GM12878 (cell line): Measurements from ENCODE around the gene RGS19. TPM values are rescaled to one million over a fixed set of nuclear protein-coding genes. Genes with fewer than 3 reads are reported as not detected.

Experiments used
- ATAC-seq: fragments of 200-7000 bp; cut with Tn5 transposase; 3 replicates; pipeline ENCODE4 v1.9.1; 2020; ENCODE audit warnings: mild to moderate bottlenecking, moderate library complexity
- BruUV-seq: library from RNA; stranded (reverse); fragments of 400-500 nt; replicated peaks from 2 replicates; lab custom pipeline; 2021; lab: Mats Ljungman, UMichigan
- CTCF ChIA-PET: fragments of 300-600 bp; sonication (Branson Sonifier 250); formaldehyde crosslinking; extraction: SDS; loops from one replicate; lab custom pipeline; 2021; ENCODE audit warnings: inconsistent platforms; lab: Yijun Ruan, JAX
- POLR2A ChIA-PET: fragments of 350-600 bp; formaldehyde crosslinking; extraction: SDS; loops from one replicate; lab custom pipeline; 2021; ENCODE audit warnings: inconsistent platforms; lab: Charles Lee
- RAD21 ChIA-PET: fragments of 300-600 bp; sonication (Branson Sonifier 250); formaldehyde crosslinking; loops from one replicate; lab custom pipeline; 2023; ENCODE audit warnings: antibody characterized with exemption; ENCODE audit not compliant: unreplicated experiment; lab: Charles Lee
- SMC1A ChIA-PET: fragments of 300-600 bp; sonication (Branson Sonifier 250); formaldehyde crosslinking; loops from one replicate; lab custom pipeline; 2023; ENCODE audit not compliant: unreplicated experiment, uncharacterized antibody; lab: Charles Lee
- DNase-seq: peaks from one replicate; pipeline ENCODE4 v3.0.0-alpha.2; 2011; ENCODE audit warnings: low read depth, low spot score
- FAIRE-seq: peaks from 3 replicates; lab custom pipeline; 2011; peaks lifted over from hg19 to GRCh38; lab: Jason Lieb, UNC
- H2AFZ ChIP-seq: 2 replicates; pipeline ENCODE4 v1.6.0; 2011; ENCODE audit warnings: low read depth, low read length, control low read depth; ENCODE audit not compliant: control insufficient read depth
- H3K27ac ChIP-seq: 2 replicates; pipeline ENCODE4 v1.5.1; 2011; ENCODE audit warnings: control low read depth; ENCODE audit not compliant: control insufficient read depth, insufficient read depth
- H3K27me3 ChIP-seq, 2 experiments: replicated peaks in 1 of 2; 2 replicates each; pipeline versions ENCODE4 v1.6.0 to v1.6.1; 2011; ENCODE audit warnings: low read length in 1 of 2; ENCODE audit not compliant: control insufficient read depth in 2 of 2, insufficient read depth in 2 of 2
- H3K36me3 ChIP-seq, 2 experiments: 2 replicates each; pipeline ENCODE4 v1.5.1; 2011; ENCODE audit warnings: low read length in 1 of 2; ENCODE audit not compliant: control insufficient read depth in 2 of 2, insufficient read depth in 2 of 2
- H3K4me1 ChIP-seq: 2 replicates; pipeline ENCODE4 v1.6.1; 2011; ENCODE audit warnings: mild to moderate bottlenecking, low read length, moderate library complexity, mixed read lengths; ENCODE audit not compliant: control insufficient read depth, insufficient read depth
- H3K4me2 ChIP-seq: 2 replicates; pipeline ENCODE4 v1.6.0; 2011; ENCODE audit warnings: control low read depth; ENCODE audit not compliant: control insufficient read depth, insufficient read depth
- H3K4me3 ChIP-seq: fragments of 200-600 bp; sonication (generic); 2 replicates; pipeline ENCODE4 v1.5.1; 2016
- H3K79me2 ChIP-seq: 2 replicates; pipeline ENCODE4 v1.6.0; 2011; ENCODE audit warnings: low read length; ENCODE audit not compliant: control insufficient read depth, insufficient read depth
- H3K9ac ChIP-seq: 2 replicates; pipeline ENCODE4 v1.8.0; 2011; ENCODE audit warnings: low read length, control low read depth, mixed read lengths; ENCODE audit not compliant: control insufficient read depth, insufficient read depth
- H3K9me3 ChIP-seq: replicated peaks from 3 replicates; pipeline ENCODE4 v1.5.1; 2011; ENCODE audit warnings: mild to moderate bottlenecking, low read length; ENCODE audit not compliant: control insufficient read depth, insufficient read depth
- H4K20me1 ChIP-seq: 2 replicates; pipeline ENCODE4 v1.6.0; 2011; ENCODE audit not compliant: control insufficient read depth, insufficient read depth
- BHLHE40 ChIP-seq, 2 experiments: fragments of 450-650 bp in 1 of 2; IDR thresholded peaks; 2 replicates each; pipeline ENCODE4 v1.6.1; 2011 to 2017; ENCODE audit warnings: low read depth in 2 of 2, borderline replicate concordance in 1 of 2, improper control_type of control experiment in 1 of 2, low read length in 1 of 2, mild to moderate bottlenecking in 1 of 2
- CBX3 ChIP-seq: fragments of 200-600 bp; sonication (generic); IDR thresholded peaks from 2 replicates; pipeline ENCODE4 v1.6.1; 2016; ENCODE audit warnings: low read depth, borderline replicate concordance
- CBX5 ChIP-seq: sonication (generic); IDR thresholded peaks from 2 replicates; pipeline ENCODE4 v1.6.1; 2016; ENCODE audit warnings: low read depth, moderate library complexity, mild to moderate bottlenecking, inconsistent platforms
- CREB1 ChIP-seq: IDR thresholded peaks from 2 replicates; pipeline ENCODE4 v1.6.1; 2012; ENCODE audit warnings: low read depth, mild to moderate bottlenecking, inconsistent platforms
- FOXK2 ChIP-seq: fragments of 450-650 bp; IDR thresholded peaks from 2 replicates; pipeline ENCODE4 v1.6.1; 2017; ENCODE audit warnings: mild to moderate bottlenecking, moderate library complexity
- IKZF2 ChIP-seq, 2 experiments: fragments of 450-650 bp; IDR thresholded peaks; 2 replicates each; pipeline ENCODE4 v1.6.1; 2017; ENCODE audit warnings: mild to moderate bottlenecking in 2 of 2, moderate library complexity in 2 of 2
- RCOR1 ChIP-seq: conservative IDR thresholded peaks from 2 replicates; pipeline ENCODE4 v1.6.1; 2012; ENCODE audit warnings: low read depth, low read length, improper control_type of control experiment
- RELA ChIP-seq: fragments of 450-650 bp; IDR thresholded peaks from 2 replicates; pipeline ENCODE4 v1.8.0; 2014; ENCODE audit warnings: borderline replicate concordance; ENCODE audit not compliant: partially characterized antibody
- TCF3 ChIP-seq: IDR thresholded peaks from 2 replicates; pipeline ENCODE4 v1.6.1; 2012; ENCODE audit warnings: low read depth, mild to moderate bottlenecking, low read length, borderline replicate concordance; ENCODE audit not compliant: insufficient read depth
- ZBED1 ChIP-seq: IDR thresholded peaks from 2 replicates; pipeline ENCODE4 v1.6.1; 2016; ENCODE audit warnings: borderline replicate concordance
- WGBS: methylation state at CpG from one replicate; pipeline ENCODE4 v1.1.6; 2016; ENCODE audit warnings: low lambda C conversion rate; ENCODE audit not compliant: insufficient replicate concordance, insufficient coverage; ENCODE audit errors: missing lambda C conversion rate; 5-methylcytosine and 5-hydroxymethylcytosine counted together
- in situ Hi-C: fragments of 300-500 bp; cut with MboI; formaldehyde crosslinking; loops from 9 replicates; pipeline ENCODE4 v1.14.3; 2018; ENCODE audit warnings: mixed read lengths
- intact Hi-C: fragments of 100-400 bp; cut with micrococcal nuclease; formaldehyde crosslinking; loops from one replicate; pipeline ENCODE4 v1.14.2; 2022; ENCODE audit not compliant: unreplicated experiment
- polyA plus RNA-seq, 11 experiments: library from polyadenylated mRNA; depleted of rRNA in 4 of 11; unstranded in 6 of 11; stranded (reverse) in 5 of 11; fragments of >200 nt; fragmentation: Nextera tagmentation in 4 of 11; fragmentation: Illumina TruSeq in 1 of 11; extraction: Ambion mirVana in 4 of 11; extraction: Trizol in 1 of 11; gene quantifications; 1 replicate in 1 of 11; 2 replicates in 10 of 11; pipeline versions ENCODE4 v1.2.1 to v1.2.3, GENCODE V29; 2011 to 2016; ENCODE audit warnings: inconsistent platforms in 2 of 11, missing spikeins in 2 of 11, low read depth in 1 of 11
- total RNA-seq, 4 experiments: library from RNA; depleted of rRNA in 3 of 4; stranded (reverse); fragments of >200 nt in 3 of 4; fragmentation: Illumina TruSeq in 1 of 4; extraction: Trizol in 1 of 4; gene quantifications; 2 replicates each; pipeline versions ENCODE4 v1.2.1 to v1.2.3, GENCODE V29; 2013 to 2021
- TF ChIP-seq, protein P1 (sequence below): fragments of 450-650 bp; IDR thresholded peaks from 2 replicates; pipeline ENCODE4 v1.6.1; 2017; ENCODE audit warnings: mild to moderate bottlenecking, low read depth, inconsistent platforms; ENCODE audit not compliant: poor library complexity, severe bottlenecking
- TF ChIP-seq, protein P2 (sequence below): IDR thresholded peaks from 2 replicates; pipeline ENCODE4 v1.6.1; 2012; ENCODE audit warnings: low read depth, low read length, improper control_type of control experiment
- TF ChIP-seq, protein P3 (sequence below): fragments of 450-650 bp; IDR thresholded peaks from 2 replicates; pipeline ENCODE4 v1.6.1; 2016; ENCODE audit warnings: mild to moderate bottlenecking, moderate library complexity, borderline replicate concordance
- TF ChIP-seq, protein P4 (sequence below): fragments of 450-650 bp; IDR thresholded peaks from 2 replicates; pipeline ENCODE4 v1.6.1; 2017; ENCODE audit warnings: mild to moderate bottlenecking, moderate library complexity

RGS19 gene
- total and polyA plus RNA-seq, 10 of the 15 experiments (the other 5 are each of a cell fraction or from before 2014, with no cell fraction given): 0.82 to 62.4 (median 39.8) TPM

DNA sequence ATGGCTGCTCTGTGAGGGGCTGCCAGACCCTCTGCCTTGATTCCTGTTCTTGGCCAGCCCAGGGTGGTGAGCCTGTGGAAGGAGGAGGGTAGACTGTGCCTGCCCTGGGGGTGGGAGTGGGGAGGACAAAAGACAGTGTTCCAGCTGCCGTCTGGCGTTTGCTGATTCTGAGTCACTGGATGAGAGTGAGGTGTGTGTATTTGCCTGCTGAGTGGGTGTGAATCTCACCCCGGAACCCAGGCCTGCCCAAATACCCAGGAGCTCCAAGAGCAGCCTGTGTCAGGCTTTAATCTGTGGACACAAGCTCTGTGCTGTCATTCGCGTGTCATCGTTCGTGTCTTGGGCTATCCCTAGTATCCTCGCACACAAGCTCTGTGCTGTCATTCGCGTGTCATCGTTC lies 7.5 kb upstream of the RGS19 start:
- intact Hi-C loops: no loop called here
- no peak overlapping the region for H3K4me2 ChIP-seq
- in situ Hi-C loops: no loop called here
- H3K79me2 ChIP-seq: no peaks in the 10 kb centered on the region
- ChIA-PET CTCF (interaction anchor here (1.4 to 1.7 kb wide), 2 partner anchors 15 to 34 kb away, joined by 5 to 12 read pairs; no protein-coding TSS in a partner anchor), SMC1A (interaction anchor here (0.7 to 2.4 kb wide), 2 partner anchors 16 to 34 kb away, joined by 4 to 10 read pairs; no protein-coding TSS in a partner anchor), RAD21 (no interaction called here), POLR2A (no interaction called here)
- H3K27me3 ChIP-seq: peaks cover 2 to 7% of the 10 kb centered on the region in 2 experiments; a peak in 2 of 4 replicates
- no peak overlapping the region for H3K4me3 ChIP-seq
- no peaks in the 10 kb centered on the region for H4K20me1 ChIP-seq
- no peak overlapping the region for H3K27ac ChIP-seq
- no peaks in the 10 kb centered on the region for H3K36me3 ChIP-seq
- H3K4me1 ChIP-seq: peaks cover 7% of the 10 kb centered on the region
- H3K9me3 ChIP-seq: peaks cover 7% of the 10 kb centered on the region; the same call in 1 of the 3 replicates
- H3K9ac ChIP-seq: no peak overlapping the region
- FAIRE-seq (no peak), DNase-seq (no peak), ATAC-seq (no peak)
- 56% methylated on average over 7 of the region's 11 CpGs for whole genome bisulfite sequencing
- no TSS peak for BruUV-seq
- no peak overlapping the region for H2AFZ ChIP-seq
- TF ChIP-seq IKZF2 (IDR thresholded peaks at IDR 0.05) (no peak), CBX3 (no peak), TCF3 (no peak), CREB1 (no peak), CBX5 (no peak), BHLHE40 (IDR thresholded peaks at IDR 0.05; ENCODE audit: borderline replicate concordance in 1 of 2, low read depth in 2 of 2, low read length in 1 of 2) (no peak), ZBED1 (no peak), RCOR1 (no peak), FOXK2 (no peak), RELA (no peak)
- TF ChIP-seq, protein P1, sequence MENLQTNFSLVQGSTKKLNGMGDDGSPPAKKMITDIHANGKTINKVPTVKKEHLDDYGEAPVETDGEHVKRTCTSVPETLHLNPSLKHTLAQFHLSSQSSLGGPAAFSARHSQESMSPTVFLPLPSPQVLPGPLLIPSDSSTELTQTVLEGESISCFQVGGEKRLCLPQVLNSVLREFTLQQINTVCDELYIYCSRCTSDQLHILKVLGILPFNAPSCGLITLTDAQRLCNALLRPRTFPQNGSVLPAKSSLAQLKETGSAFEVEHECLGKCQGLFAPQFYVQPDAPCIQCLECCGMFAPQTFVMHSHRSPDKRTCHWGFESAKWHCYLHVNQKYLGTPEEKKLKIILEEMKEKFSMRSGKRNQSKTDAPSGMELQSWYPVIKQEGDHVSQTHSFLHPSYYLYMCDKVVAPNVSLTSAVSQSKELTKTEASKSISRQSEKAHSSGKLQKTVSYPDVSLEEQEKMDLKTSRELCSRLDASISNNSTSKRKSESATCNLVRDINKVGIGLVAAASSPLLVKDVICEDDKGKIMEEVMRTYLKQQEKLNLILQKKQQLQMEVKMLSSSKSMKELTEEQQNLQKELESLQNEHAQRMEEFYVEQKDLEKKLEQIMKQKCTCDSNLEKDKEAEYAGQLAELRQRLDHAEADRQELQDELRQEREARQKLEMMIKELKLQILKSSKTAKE: no peak
- TF ChIP-seq, protein P2, sequence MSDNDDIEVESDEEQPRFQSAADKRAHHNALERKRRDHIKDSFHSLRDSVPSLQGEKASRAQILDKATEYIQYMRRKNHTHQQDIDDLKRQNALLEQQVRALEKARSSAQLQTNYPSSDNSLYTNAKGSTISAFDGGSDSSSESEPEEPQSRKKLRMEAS: no peak
- TF ChIP-seq, protein P3, sequence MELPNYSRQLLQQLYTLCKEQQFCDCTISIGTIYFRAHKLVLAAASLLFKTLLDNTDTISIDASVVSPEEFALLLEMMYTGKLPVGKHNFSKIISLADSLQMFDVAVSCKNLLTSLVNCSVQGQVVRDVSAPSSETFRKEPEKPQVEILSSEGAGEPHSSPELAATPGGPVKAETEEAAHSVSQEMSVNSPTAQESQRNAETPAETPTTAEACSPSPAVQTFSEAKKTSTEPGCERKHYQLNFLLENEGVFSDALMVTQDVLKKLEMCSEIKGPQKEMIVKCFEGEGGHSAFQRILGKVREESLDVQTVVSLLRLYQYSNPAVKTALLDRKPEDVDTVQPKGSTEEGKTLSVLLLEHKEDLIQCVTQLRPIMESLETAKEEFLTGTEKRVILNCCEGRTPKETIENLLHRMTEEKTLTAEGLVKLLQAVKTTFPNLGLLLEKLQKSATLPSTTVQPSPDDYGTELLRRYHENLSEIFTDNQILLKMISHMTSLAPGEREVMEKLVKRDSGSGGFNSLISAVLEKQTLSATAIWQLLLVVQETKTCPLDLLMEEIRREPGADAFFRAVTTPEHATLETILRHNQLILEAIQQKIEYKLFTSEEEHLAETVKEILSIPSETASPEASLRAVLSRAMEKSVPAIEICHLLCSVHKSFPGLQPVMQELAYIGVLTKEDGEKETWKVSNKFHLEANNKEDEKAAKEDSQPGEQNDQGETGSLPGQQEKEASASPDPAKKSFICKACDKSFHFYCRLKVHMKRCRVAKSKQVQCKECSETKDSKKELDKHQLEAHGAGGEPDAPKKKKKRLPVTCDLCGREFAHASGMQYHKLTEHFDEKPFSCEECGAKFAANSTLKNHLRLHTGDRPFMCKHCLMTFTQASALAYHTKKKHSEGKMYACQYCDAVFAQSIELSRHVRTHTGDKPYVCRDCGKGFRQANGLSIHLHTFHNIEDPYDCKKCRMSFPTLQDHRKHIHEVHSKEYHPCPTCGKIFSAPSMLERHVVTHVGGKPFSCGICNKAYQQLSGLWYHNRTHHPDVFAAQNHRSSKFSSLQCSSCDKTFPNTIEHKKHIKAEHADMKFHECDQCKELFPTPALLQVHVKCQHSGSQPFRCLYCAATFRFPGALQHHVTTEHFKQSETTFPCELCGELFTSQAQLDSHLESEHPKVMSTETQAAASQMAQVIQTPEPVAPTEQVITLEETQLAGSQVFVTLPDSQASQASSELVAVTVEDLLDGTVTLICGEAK: no peak
- TF ChIP-seq, protein P4, sequence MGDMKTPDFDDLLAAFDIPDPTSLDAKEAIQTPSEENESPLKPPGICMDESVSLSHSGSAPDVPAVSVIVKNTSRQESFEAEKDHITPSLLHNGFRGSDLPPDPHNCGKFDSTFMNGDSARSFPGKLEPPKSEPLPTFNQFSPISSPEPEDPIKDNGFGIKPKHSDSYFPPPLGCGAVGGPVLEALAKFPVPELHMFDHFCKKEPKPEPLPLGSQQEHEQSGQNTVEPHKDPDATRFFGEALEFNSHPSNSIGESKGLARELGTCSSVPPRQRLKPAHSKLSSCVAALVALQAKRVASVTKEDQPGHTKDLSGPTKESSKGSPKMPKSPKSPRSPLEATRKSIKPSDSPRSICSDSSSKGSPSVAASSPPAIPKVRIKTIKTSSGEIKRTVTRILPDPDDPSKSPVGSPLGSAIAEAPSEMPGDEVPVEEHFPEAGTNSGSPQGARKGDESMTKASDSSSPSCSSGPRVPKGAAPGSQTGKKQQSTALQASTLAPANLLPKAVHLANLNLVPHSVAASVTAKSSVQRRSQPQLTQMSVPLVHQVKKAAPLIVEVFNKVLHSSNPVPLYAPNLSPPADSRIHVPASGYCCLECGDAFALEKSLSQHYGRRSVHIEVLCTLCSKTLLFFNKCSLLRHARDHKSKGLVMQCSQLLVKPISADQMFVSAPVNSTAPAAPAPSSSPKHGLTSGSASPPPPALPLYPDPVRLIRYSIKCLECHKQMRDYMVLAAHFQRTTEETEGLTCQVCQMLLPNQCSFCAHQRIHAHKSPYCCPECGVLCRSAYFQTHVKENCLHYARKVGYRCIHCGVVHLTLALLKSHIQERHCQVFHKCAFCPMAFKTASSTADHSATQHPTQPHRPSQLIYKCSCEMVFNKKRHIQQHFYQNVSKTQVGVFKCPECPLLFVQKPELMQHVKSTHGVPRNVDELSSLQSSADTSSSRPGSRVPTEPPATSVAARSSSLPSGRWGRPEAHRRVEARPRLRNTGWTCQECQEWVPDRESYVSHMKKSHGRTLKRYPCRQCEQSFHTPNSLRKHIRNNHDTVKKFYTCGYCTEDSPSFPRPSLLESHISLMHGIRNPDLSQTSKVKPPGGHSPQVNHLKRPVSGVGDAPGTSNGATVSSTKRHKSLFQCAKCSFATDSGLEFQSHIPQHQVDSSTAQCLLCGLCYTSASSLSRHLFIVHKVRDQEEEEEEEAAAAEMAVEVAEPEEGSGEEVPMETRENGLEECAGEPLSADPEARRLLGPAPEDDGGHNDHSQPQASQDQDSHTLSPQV: no peak
